Heart left ventricle (tissue), 13 donors: ENCODE results near the gene ATAD3B.
"Not testable (repeated sequence)": the region's sequence is repeated elsewhere in the genome, so short reads cannot be mapped to it uniquely, and the experiment has no call there.

Experiments used
- POLR2A ChIP-seq, 2 donors: fragments of 450-650 bp; IDR thresholded peaks; one replicate each; pipeline ENCODE4 v1.6.1; 2017; ENCODE audit warnings: antibody characterized with exemption in 2 of 2, mild to moderate bottlenecking in 2 of 2, moderate library complexity in 2 of 2
- TF ChIP-seq, protein P1 (sequence below), 12 donors: fragments of 200-600 bp; sonication (generic) in 4 of 12; IDR thresholded peaks; one replicate each; pipeline versions ENCODE4 v1.5.0 to v1.8.0; 2018 to 2022; ENCODE audit warnings: antibody characterized with exemption in 12 of 12, mild to moderate bottlenecking in 5 of 12
- donor health status: ischemic (EF 13 %, LVEDD 7.1; RV severe dilation, severe dysfunction).
- donor health status: DM: no; HTN: yes; CAD: no.
- donor health status: DM: no; HTN: no; CAD: no.
- donor health status: ischemic (EF 25% LVEDD 6.9; RV normal size, moderate dysfunction).
- donor health status: ischemic (EF 25% LVEDD 5.7; RV mildly dilated, moderate dysfunction).
- donor health status: ischemic (EF 35%, LVEDD 5.7; RV mildly dilated, moderate dysfunction).
- donor health status: nonischemic (EF 11% LVEDD 7.7; RV severe dilation, severe dysfunction).
- donor health status: DM: yes; HTN: yes; CAD: no.
- donor health status: PGD.
- donor health status: ischemic (EF 29% LVEDD 5.4; RV normal size, mild dysfunction).
- donor health status: nonischemic (EF 23%, LVEDD 6.1; RV moderate dilation, normal function).

DNA sequence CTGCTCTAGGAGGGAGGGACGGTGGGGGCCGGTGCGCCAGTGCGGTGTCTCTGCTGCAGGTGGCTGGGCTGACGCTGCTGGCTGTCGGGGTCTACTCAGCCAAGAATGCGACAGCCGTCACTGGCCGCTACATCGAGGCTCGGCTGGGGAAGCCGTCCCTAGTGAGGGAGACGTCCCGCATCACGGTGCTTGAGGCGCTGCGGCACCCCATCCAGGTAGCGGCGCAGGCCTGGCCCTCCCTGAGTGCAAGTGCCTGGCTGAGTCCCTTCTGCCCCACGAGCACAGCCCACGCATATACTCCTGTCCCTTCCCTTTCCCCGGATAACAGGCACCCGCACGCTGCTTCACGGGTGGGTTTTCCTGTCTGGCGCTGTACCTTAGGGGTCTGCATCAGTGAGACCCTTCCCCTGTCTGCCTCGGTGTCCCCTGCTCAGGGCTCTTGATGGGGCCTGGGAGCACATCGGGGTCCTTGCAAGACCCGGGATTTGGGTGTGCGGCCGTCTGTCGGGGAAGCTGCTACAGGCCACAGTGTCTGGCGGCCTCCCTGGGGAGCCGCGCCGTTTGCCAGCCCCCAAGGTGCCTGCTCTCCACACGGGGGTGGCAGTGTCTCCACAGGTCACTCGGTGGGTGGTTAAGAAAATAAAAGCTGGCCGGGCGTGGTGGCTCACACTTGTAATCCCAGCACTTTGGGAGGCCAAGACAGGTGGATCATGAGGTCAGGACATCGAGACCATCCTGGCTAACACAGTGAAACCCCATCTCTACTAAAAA lies 17.1 kb upstream of the ATAD3B start:
- TF ChIP-seq, protein P1, sequence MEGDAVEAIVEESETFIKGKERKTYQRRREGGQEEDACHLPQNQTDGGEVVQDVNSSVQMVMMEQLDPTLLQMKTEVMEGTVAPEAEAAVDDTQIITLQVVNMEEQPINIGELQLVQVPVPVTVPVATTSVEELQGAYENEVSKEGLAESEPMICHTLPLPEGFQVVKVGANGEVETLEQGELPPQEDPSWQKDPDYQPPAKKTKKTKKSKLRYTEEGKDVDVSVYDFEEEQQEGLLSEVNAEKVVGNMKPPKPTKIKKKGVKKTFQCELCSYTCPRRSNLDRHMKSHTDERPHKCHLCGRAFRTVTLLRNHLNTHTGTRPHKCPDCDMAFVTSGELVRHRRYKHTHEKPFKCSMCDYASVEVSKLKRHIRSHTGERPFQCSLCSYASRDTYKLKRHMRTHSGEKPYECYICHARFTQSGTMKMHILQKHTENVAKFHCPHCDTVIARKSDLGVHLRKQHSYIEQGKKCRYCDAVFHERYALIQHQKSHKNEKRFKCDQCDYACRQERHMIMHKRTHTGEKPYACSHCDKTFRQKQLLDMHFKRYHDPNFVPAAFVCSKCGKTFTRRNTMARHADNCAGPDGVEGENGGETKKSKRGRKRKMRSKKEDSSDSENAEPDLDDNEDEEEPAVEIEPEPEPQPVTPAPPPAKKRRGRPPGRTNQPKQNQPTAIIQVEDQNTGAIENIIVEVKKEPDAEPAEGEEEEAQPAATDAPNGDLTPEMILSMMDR (IDR thresholded peaks at IDR 0.05): not testable (repeated sequence)
- TF ChIP-seq POLR2A (IDR thresholded peaks at IDR 0.05): not testable (repeated sequence)
